HG03469 (cell line): ENCODE results near the gene FAM9B.
"Not testable (repeated sequence)": the region's sequence is repeated elsewhere in the genome, so short reads cannot be mapped to it uniquely, and the experiment has no call there.

Experiments
- ATAC-seq: cut with Tn5 transposase; IDR thresholded peaks from one replicate; pipeline ENCODE4 v1.9.1; 2021; ENCODE audit warnings: mild to moderate bottlenecking, moderate library complexity, moderate number of reproducible peaks; ENCODE audit not compliant: unreplicated experiment

The FAM9B gene

GRCh38 chrX:9033989-9034388 is at the start of gene FAM9B:
TSS of gene FAM9B (minus strand) at chrX:9034127. CDS start at chrX:9032986, 1,141 bp downstream.
- no peak for ATAC-seq

GRCh38 chrX:9081271-9081670 is 47.3 kb upstream of the FAM9B start:
- ATAC-seq, result no peak

GRCh38 chrX:9074326-9074725 is 40.4 kb upstream of the FAM9B start:
- no peak for ATAC-seq

- no peak for ATAC-seq
These were observed 38.4 kb upstream of the FAM9B start for GRCh38 chrX:9072281-9072680.

- no peak for ATAC-seq
These were observed 37.2 kb upstream of the FAM9B start for GRCh38 chrX:9071031-9071650.

GRCh38 chrX:9069573-9069972 is 35.6 kb upstream of the FAM9B start:
- ATAC-seq, result no peak

- no peak for ATAC-seq
These were observed 30.8 kb upstream of the FAM9B start for GRCh38 chrX:9064694-9065093.

GRCh38 chrX:9062641-9063040 is 28.7 kb upstream of the FAM9B start:
- no peak for ATAC-seq

GRCh38 chrX:9055354-9055753 is 21.4 kb upstream of the FAM9B start:
- no peak for ATAC-seq

- ATAC-seq, result no peak
These were observed 18.2 kb upstream of the FAM9B start for GRCh38 chrX:9052081-9052480.

- no peak for ATAC-seq
These were observed 16.4 kb upstream of the FAM9B start for GRCh38 chrX:9050331-9050730.

- ATAC-seq, result no peak
These were observed 14.9 kb upstream of the FAM9B start for GRCh38 chrX:9048801-9049200.

- no peak for ATAC-seq
These were observed 4.3 kb upstream of the FAM9B start for GRCh38 chrX:9038244-9038643.

GRCh38 chrX:9037296-9037695 is 3.4 kb upstream of the FAM9B start:
- ATAC-seq, result no peak

- no peak for ATAC-seq
These were observed 341 bp downstream of the FAM9B start for GRCh38 chrX:9033586-9033985.

- ATAC-seq, result no peak
These were observed 748 bp downstream of the FAM9B start for GRCh38 chrX:9033179-9033578.

GRCh38 chrX:9023293-9023692 is 10.6 kb downstream of the FAM9B start:
- no peak for ATAC-seq

- no peak for ATAC-seq
These were observed 14.8 kb downstream of the FAM9B start for GRCh38 chrX:9019151-9019550.

GRCh38 chrX:9018332-9018731 is 15.6 kb downstream of the FAM9B start:
- ATAC-seq, result not testable (repeated sequence)

GRCh38 chrX:9003041-9003440 is 30.9 kb downstream of the FAM9B start:
- no peak for ATAC-seq

GRCh38 chrX:8988446-8988845 is 45.5 kb downstream of the FAM9B start:
- no peak for ATAC-seq

GRCh38 chrX:8987672-8988250 is 46.2 kb downstream of the FAM9B start:
- no peak for ATAC-seq

- no peak for ATAC-seq
These were observed 49.7 kb downstream of the FAM9B start for GRCh38 chrX:8984231-8984630.
